Vagina (tissue), 2 donors: Measurements from ENCODE around the gene ZNHIT2. TPM values are rescaled to one million over a fixed set of nuclear protein-coding genes. Genes with fewer than 3 reads are reported as not detected.

Experiments
- DNase-seq, 2 donors: peaks; one replicate each; pipeline ENCODE4 v3.0.0-alpha.2; 2017; ENCODE audit errors: extremely low spot score in 2 of 2
- H3K27ac ChIP-seq: fragments of 200-600 bp; sonication (generic); one replicate; pipeline ENCODE4 v1.5.1; 2019
- H3K27me3 ChIP-seq: fragments of 200-600 bp; sonication (generic); one replicate; pipeline ENCODE4 v1.5.1; 2019
- H3K36me3 ChIP-seq, 2 donors: fragments of 200-600 bp; sonication (generic); one replicate each; pipeline ENCODE4 v1.5.1; 2017 to 2019
- H3K4me1 ChIP-seq: fragments of 200-600 bp; sonication (generic); one replicate; pipeline ENCODE4 v1.5.1; 2019
- H3K4me3 ChIP-seq, 2 donors: fragments of 200-600 bp; sonication (generic); 1 replicate in 1 of 2; 2 replicates in 1 of 2; pipeline ENCODE4 v1.5.1; 2016 to 2019
- H3K9me3 ChIP-seq: fragments of 200-600 bp; sonication (generic); one replicate; pipeline ENCODE4 v1.5.1; 2019
- POLR2A ChIP-seq, 2 donors: fragments of 450-650 bp; IDR thresholded peaks; one replicate each; pipeline ENCODE4 v1.6.1; 2017; ENCODE audit warnings: antibody characterized with exemption in 2 of 2, mild to moderate bottlenecking in 2 of 2, moderate library complexity in 2 of 2
- POLR2AphosphoS5 ChIP-seq, 2 donors: sonication (generic); formaldehyde crosslinking; IDR thresholded peaks; one replicate each; pipeline ENCODE4 v1.9.0; 2017; ENCODE audit warnings: antibody characterized with exemption in 2 of 2, mild to moderate bottlenecking in 2 of 2, low read depth in 1 of 2; ENCODE audit not compliant: insufficient read depth in 1 of 2
- intact Hi-C: fragments of 100-400 bp; cut with DNase I; formaldehyde crosslinking; loops from one replicate; pipeline ENCODE4 v1.15.1; 2023
- total RNA-seq: library from RNA; depleted of rRNA; stranded (reverse); fragments of >200 nt; gene quantifications from one replicate; pipeline ENCODE4 v1.2.3, GENCODE V29; 2016
- TF ChIP-seq, protein P1 (sequence below), 3 experiments: fragments of 450-650 bp in 2 of 3; fragments of 200-600 bp in 1 of 3; sonication (generic) in 1 of 3; IDR thresholded peaks; one replicate each; pipeline ENCODE4 v1.5.1; 2017 to 2019; ENCODE audit warnings: antibody characterized with exemption in 3 of 3, mild to moderate bottlenecking in 2 of 3, moderate library complexity in 2 of 3

Gene ZNHIT2
- total RNA-seq, 1 donor from 2014 or later, result 15.7 TPM

DNA sequence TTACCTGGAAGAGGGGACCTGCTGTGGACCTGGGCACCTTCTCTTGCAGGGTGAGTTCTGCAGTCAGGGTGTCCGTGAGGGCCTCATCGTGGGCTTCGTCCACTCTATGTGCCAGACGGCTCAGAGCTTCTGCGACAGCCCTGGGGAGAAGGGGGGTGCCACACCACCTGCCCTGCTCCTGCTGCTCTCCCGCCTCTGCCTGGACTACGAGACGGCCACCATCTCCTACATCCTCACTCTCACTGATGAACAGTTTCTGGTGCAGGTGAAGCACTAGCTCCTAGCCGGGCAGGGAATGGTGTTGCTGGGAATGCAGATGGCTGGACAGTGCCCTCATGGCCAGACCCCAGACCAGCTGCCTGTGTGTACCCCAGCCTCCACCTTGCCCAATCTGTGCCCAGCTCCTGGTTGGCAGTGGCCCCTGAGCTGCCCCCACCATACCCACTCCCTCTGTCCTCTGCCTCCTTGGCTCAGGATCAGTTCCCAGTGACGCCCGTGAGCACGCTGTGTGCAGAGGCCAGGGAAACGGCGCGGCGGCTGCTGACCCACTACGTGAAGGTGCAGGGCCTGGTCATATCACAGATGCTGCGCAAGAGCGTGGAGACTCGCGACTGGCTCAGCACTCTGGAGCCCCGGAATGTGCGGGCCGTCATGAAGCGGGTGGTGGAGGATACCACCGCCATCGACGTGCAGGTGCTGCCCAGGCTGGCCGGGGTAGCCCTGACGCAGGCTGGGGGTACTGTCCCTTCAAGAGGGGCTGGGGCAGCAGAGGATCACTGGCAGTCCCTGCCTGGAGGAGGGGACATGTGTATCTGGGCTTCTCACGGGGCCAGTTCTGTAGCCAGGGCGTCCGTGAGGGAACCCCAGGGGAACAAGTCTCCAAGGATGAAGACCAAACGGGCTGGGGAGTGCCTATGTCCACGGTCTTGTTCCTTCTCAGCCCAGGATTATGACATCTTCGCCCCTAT lies 8.0 kb downstream of the ZNHIT2 start:
- DNase-seq, result no peak
- no peaks in the 10 kb centered on the region for H3K27me3 ChIP-seq
- no peak overlapping the region for H3K4me3 ChIP-seq
- peaks cover 0 to 12% of the 10 kb centered on the region in 2 donors for H3K36me3 ChIP-seq
- H3K4me1 ChIP-seq, result peaks cover 37% of the 10 kb centered on the region
- H3K9me3 ChIP-seq, result no peaks in the 10 kb centered on the region
- H3K27ac ChIP-seq, result no peak overlapping the region
- intact Hi-C loops, result no loop called here
- TF ChIP-seq POLR2A (IDR thresholded peaks at IDR 0.05), result no peak
- TF ChIP-seq POLR2AphosphoS5 (IDR thresholded peaks at IDR 0.05; ENCODE audit: insufficient read depth in 1 of 2, low read depth in 1 of 2), result no peak
- TF ChIP-seq, protein P1, sequence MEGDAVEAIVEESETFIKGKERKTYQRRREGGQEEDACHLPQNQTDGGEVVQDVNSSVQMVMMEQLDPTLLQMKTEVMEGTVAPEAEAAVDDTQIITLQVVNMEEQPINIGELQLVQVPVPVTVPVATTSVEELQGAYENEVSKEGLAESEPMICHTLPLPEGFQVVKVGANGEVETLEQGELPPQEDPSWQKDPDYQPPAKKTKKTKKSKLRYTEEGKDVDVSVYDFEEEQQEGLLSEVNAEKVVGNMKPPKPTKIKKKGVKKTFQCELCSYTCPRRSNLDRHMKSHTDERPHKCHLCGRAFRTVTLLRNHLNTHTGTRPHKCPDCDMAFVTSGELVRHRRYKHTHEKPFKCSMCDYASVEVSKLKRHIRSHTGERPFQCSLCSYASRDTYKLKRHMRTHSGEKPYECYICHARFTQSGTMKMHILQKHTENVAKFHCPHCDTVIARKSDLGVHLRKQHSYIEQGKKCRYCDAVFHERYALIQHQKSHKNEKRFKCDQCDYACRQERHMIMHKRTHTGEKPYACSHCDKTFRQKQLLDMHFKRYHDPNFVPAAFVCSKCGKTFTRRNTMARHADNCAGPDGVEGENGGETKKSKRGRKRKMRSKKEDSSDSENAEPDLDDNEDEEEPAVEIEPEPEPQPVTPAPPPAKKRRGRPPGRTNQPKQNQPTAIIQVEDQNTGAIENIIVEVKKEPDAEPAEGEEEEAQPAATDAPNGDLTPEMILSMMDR (IDR thresholded peaks at IDR 0.05), result no peak

- TF ChIP-seq POLR2AphosphoS5 (IDR thresholded peaks at IDR 0.05; ENCODE audit: insufficient read depth in 1 of 2, low read depth in 1 of 2), result no peak
- TF ChIP-seq, protein P1 (IDR thresholded peaks at IDR 0.05), result no peak
- TF ChIP-seq POLR2A (IDR thresholded peaks at IDR 0.05), result no peak
- H3K4me1 ChIP-seq, result peaks cover 37% of the 10 kb centered on the region
Measured at GRCh38 chr11:65108469-65109123, 8.9 kb downstream of the ZNHIT2 start.

GRCh38 chr11:65107751-65108468 lies 9.6 kb downstream of the ZNHIT2 start:
- DNase-seq, result no peak
- peaks cover 34% of the 10 kb centered on the region for H3K4me1 ChIP-seq
- no peak for TF ChIP-seq POLR2A (IDR thresholded peaks at IDR 0.05)
- TF ChIP-seq, protein P1 (IDR thresholded peaks at IDR 0.05), result no peak
- no peak for TF ChIP-seq POLR2AphosphoS5 (IDR thresholded peaks at IDR 0.05; ENCODE audit: insufficient read depth in 1 of 2, low read depth in 1 of 2)
- H3K4me3 ChIP-seq, result no peak overlapping the region
- H3K36me3 ChIP-seq, result peaks cover 0 to 12% of the 10 kb centered on the region in 2 donors
- no peak overlapping the region for H3K27ac ChIP-seq
- H3K9me3 ChIP-seq, result no peaks in the 10 kb centered on the region
- intact Hi-C loops, result no loop called here
- no peaks in the 10 kb centered on the region for H3K27me3 ChIP-seq

More at GRCh38 chr11:65108469-65109123, 8.9 kb downstream of the ZNHIT2 start:
- peaks cover 0 to 12% of the 10 kb centered on the region in 2 donors for H3K36me3 ChIP-seq
- intact Hi-C loops, result no loop called here
- no peaks in the 10 kb centered on the region for H3K9me3 ChIP-seq
- H3K27me3 ChIP-seq, result no peaks in the 10 kb centered on the region
- DNase-seq, result no peak
- no peak overlapping the region for H3K27ac ChIP-seq
- H3K4me3 ChIP-seq, result no peak overlapping the region

- TF ChIP-seq, protein P1 (IDR thresholded peaks at IDR 0.05), result no peak
- TF ChIP-seq POLR2A (IDR thresholded peaks at IDR 0.05) (no peak), POLR2AphosphoS5 (IDR thresholded peaks at IDR 0.05; ENCODE audit: insufficient read depth in 1 of 2, low read depth in 1 of 2) (no peak)
- DNase-seq, result no peak
- Histone ChIP-seq H3K36me3 (peaks cover 0 to 12% of the 10 kb centered on the region in 2 donors), H3K27me3 (no peaks in the 10 kb centered on the region), H3K4me3 (no peak overlapping the region), H3K27ac (no peak overlapping the region), H3K9me3 (no peaks in the 10 kb centered on the region), H3K4me1 (peaks cover 27% of the 10 kb centered on the region)
- intact Hi-C loops, result no loop called here
Measured at GRCh38 chr11:65107078-65107477, 10.4 kb downstream of the ZNHIT2 start.
